Measurements from ENCODE around the gene PTPN2.

PTPN2 gene

GRCh38 chr18:12907258-12907925 is 23.4 kb upstream of the PTPN2 start (continued):
- no peak for TF ChIP-seq PBX3 (CRISPR knock-in tag; IDR thresholded peaks at IDR 0.05)
- no peak for TF ChIP-seq ZNF112 (tag by site-specific recombination; IDR thresholded peaks at IDR 0.05)

GRCh38 chr18:12906773-12907172 is 22.7 kb upstream of the PTPN2 start:
- ChIA-PET CTCF (interaction anchor here (1.0 to 2.4 kb wide), 4 partner anchors 16 to 184 kb away, joined by 3 to 8 read pairs (median 4); no protein-coding TSS in a partner anchor), POLR2A (interaction anchor here (1.6 kb wide), 1 partner anchor 23 kb away, joined by 6 read pairs; the partner anchor contains the start of gene PTPN2)
- Histone ChIP-seq H3K36me3 (ENCODE audit: control insufficient read depth in 2 of 2, insufficient read depth in 1 of 2, low read length in 2 of 2) (no peaks in the 10 kb centered on the region), H3K9me3 (ENCODE audit: control insufficient read depth, insufficient read depth, low read depth, low read length) (no peaks in the 10 kb centered on the region), H3K4me1 (ENCODE audit: control insufficient read depth, insufficient read depth, low read length) (peaks cover 9% of the 10 kb centered on the region; the same call in 1 of the 2 replicates), H3K4me3 (ENCODE audit: low read depth, low read length) (no peak overlapping the region), H3K27ac (ENCODE audit: extremely low read depth, low read depth, low read length) (no peak overlapping the region; the same call in 1 of the 2 replicates)
- TF ChIP-seq ZNF701 (tag by site-specific recombination; IDR thresholded peaks at IDR 0.05) (no peak), SETDB1 (IDR thresholded peaks at IDR 0.05; ENCODE audit: insufficient read length, low read length) (no peak), ZNF747 (tag by site-specific recombination; IDR thresholded peaks at IDR 0.05) (no peak), ATF2 (tag by site-specific recombination; IDR thresholded peaks at IDR 0.05; ENCODE audit: low read depth) (no peak), ZNF335 (tag by site-specific recombination; conservative IDR thresholded peaks at IDR 0.05) (peak; percentile 80), PRDM2 (tag by site-specific recombination; IDR thresholded peaks at IDR 0.05; ENCODE audit: borderline replicate concordance) (no peak), ZNF629 (tag by site-specific recombination; IDR thresholded peaks at IDR 0.05) (no peak), ZNF549 (tag by site-specific recombination; IDR thresholded peaks at IDR 0.05) (no peak)

- H3K4me3 ChIP-seq (ENCODE audit: low read depth, low read length), result no peak overlapping the region
- H3K4me1 ChIP-seq (ENCODE audit: control insufficient read depth, insufficient read depth, low read length), result peaks cover 9% of the 10 kb centered on the region; the same call in 1 of the 2 replicates
- POLR2A ChIA-PET, result no interaction called here
- H3K9me3 ChIP-seq (ENCODE audit: control insufficient read depth, insufficient read depth, low read depth, low read length), result no peaks in the 10 kb centered on the region
- CTCF ChIA-PET, result interaction anchor here (0.6 to 2.4 kb wide), 3 partner anchors 9 to 29 kb away, joined by 3 to 8 read pairs (median 4); no protein-coding TSS in a partner anchor
- no peaks in the 10 kb centered on the region for H3K36me3 ChIP-seq (ENCODE audit: control insufficient read depth in 2 of 2, insufficient read depth in 1 of 2, low read length in 2 of 2)
- H3K27ac ChIP-seq (ENCODE audit: extremely low read depth, low read depth, low read length), result no peak overlapping the region
- TF ChIP-seq HIC1 (tag by site-specific recombination; IDR thresholded peaks at IDR 0.05) (no peak), KLF17 (tag by site-specific recombination; IDR thresholded peaks at IDR 0.05) (no peak), ZNF670 (tag by site-specific recombination; IDR thresholded peaks at IDR 0.05; ENCODE audit: low read depth) (no peak), ZSCAN5A (tag by site-specific recombination; IDR thresholded peaks at IDR 0.05) (no peak), ZNF274 (IDR thresholded peaks at IDR 0.05; ENCODE audit: low read length) (no peak), ZNF274 (tag by site-specific recombination; IDR thresholded peaks at IDR 0.05; ENCODE audit: borderline replicate concordance) (no peak), ZNF621 (tag by site-specific recombination; IDR thresholded peaks at IDR 0.05) (no peak), ZNF350 (tag by site-specific recombination; IDR thresholded peaks at IDR 0.05) (no peak)
Observed at GRCh38 chr18:12906119-12906518, 22.1 kb upstream of the PTPN2 start.
